Muscle layer of colon (tissue), 2 donors: Measurements from ENCODE around the gene RFXAP.

Experiments
- H3K27ac ChIP-seq: one replicate; pipeline ENCODE4 v1.7.0; 2013; ENCODE audit warnings: low read depth, mild to moderate bottlenecking, low read length, moderate library complexity
- H3K27me3 ChIP-seq, 2 donors: one replicate each; pipeline ENCODE4 v1.7.0; 2013; ENCODE audit warnings: low read length in 2 of 2, mild to moderate bottlenecking in 2 of 2; ENCODE audit not compliant: insufficient read depth in 2 of 2, control insufficient read depth in 1 of 2
- H3K36me3 ChIP-seq: one replicate; pipeline ENCODE4 v1.7.0; 2013; ENCODE audit warnings: mild to moderate bottlenecking, low read length; ENCODE audit not compliant: insufficient read depth
- H3K4me1 ChIP-seq: one replicate; pipeline ENCODE4 v1.7.0; 2013; ENCODE audit warnings: mild to moderate bottlenecking, low read length; ENCODE audit not compliant: insufficient read depth
- H3K4me3 ChIP-seq, 2 donors: one replicate each; pipeline ENCODE4 v1.7.0; 2013; ENCODE audit warnings: low read length in 2 of 2, low read depth in 1 of 2, mild to moderate bottlenecking in 1 of 2, moderate library complexity in 1 of 2
- H3K9ac ChIP-seq: one replicate; pipeline ENCODE4 v1.7.0; 2013; ENCODE audit warnings: low read length
- H3K9me3 ChIP-seq: one replicate; pipeline ENCODE4 v1.7.0; 2013; ENCODE audit warnings: mild to moderate bottlenecking, low read length
- donor health status: abdominal sarcoma.
- donor health status: Adenocarcinoma of cecum.

Gene RFXAP

DNA sequence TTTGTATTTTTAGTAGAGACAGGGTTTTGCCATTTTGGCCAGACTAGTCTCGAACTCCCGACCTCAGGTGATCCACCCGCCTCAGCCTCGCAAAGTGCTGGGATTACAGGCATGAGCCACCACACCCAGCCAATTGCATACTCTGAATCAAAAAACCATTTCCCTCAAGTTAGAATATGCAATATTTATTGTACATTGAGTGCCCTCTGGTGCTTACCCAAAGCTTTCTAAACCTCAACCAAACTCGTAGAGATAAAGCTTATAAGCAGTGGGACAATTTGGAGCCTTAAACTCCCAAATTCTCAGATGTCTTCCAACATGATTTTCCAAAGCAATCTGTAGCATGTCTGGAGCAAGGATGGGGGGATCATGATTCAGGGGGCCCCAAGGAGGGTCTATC lies 22.4 kb downstream of the RFXAP start:
- Histone ChIP-seq H3K4me3 (no peak overlapping the region), H3K27ac (no peak overlapping the region), H3K9me3 (no peaks in the 10 kb centered on the region), H3K9ac (no peak overlapping the region), H3K36me3 (no peaks in the 10 kb centered on the region), H3K27me3 (no peaks in the 10 kb centered on the region), H3K4me1 (no peaks in the 10 kb centered on the region)

DNA sequence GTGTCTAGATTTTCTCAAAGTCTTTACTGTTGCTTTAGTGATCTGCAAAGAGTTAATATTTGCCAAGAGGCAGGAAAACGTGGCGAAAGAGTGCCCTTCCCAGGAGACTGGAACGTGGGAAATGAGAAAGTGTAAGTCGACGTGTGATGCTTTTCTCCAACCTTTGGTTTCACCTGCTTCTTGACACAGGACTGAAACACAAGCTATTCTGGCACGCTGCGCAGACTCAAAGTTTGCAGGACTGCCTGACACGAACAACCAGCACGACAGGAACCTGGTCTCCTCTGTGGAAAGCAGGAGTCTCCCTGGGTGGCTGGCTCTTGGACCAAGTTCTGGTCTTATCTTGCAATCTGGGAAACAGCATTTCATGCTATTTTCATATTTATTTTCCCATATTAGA lies 28.6 kb downstream of the RFXAP start:
- H3K9ac ChIP-seq: no peak overlapping the region
- no peaks in the 10 kb centered on the region for H3K4me1 ChIP-seq
- no peaks in the 10 kb centered on the region for H3K27me3 ChIP-seq
- no peak overlapping the region for H3K27ac ChIP-seq
- H3K9me3 ChIP-seq: no peaks in the 10 kb centered on the region
- H3K36me3 ChIP-seq: no peaks in the 10 kb centered on the region
- no peak overlapping the region for H3K4me3 ChIP-seq

DNA sequence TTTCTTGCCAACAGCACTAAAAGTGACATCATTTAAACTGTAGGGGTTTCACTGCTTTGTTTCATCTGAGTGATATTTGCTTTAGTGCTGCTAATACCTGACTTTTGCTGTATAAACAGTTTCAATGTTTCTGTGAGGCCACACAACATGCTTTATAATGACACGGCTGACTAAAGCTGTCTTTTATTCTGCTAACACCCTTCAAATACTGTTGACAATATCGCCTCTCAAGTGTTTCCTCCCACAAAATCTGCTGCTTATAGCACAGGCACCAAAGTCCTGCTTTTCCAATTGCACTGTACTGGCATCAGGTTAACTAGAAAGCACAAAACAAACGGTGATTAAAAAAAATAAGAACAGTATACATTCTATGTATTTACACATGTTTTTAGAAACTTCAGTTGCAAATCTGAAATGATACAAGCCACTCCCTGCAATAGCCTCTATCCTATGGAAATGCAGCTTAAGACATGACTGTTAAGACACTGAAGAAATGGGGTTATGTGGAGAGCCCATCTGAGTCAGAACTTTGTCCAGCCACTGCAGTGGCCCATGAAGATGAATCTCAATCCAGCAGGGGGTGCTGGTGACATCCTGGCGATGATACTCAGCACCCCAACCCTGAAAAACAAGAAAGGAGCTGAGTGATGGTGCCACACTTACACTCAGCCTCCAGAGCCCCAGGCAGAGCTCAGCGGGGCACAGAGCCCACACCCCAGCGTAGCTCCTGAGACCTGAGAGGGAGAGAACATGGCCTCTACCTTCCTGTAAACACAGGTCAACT lies 29.4 kb downstream of the RFXAP start:
- Histone ChIP-seq H3K27me3 (no peaks in the 10 kb centered on the region), H3K4me1 (no peaks in the 10 kb centered on the region), H3K36me3 (no peaks in the 10 kb centered on the region), H3K4me3 (no peak overlapping the region), H3K27ac (no peak overlapping the region), H3K9ac (no peak overlapping the region), H3K9me3 (no peaks in the 10 kb centered on the region)

DNA sequence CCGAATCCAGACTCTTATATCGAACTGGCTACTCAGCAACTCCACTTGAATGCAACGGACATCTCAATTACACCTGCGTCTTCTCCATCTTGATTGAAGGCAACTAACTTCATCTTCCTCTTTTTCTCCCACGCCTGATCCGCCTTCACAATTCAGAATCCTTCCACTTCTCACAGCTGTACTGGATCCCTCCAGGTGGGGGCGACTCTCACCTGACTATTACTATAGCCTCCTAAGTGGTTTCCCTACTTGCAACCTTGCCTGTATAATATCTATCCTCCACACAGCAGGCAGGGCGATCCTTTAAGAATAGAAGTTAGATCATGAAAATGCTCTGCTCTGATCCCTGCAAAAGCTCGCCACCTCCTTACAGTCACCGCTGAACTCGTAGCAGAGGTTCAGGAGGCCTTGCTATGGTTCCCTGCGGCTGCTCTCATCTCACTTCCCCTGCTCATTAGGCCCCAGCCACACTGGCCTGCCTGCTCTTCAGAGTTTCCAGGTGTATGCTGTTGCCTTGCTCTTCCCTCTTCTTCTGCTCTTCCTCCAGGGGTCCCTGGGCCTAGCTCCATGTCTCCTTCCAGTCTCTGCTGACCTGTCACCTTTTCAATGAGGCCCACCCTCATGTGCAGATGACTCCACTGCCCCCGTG lies 31.9 kb downstream of the RFXAP start:
- no peak overlapping the region for H3K9ac ChIP-seq
- H3K4me3 ChIP-seq: no peak overlapping the region
- no peaks in the 10 kb centered on the region for H3K27me3 ChIP-seq
- H3K27ac ChIP-seq: no peak overlapping the region
- H3K36me3 ChIP-seq: no peaks in the 10 kb centered on the region
- no peaks in the 10 kb centered on the region for H3K9me3 ChIP-seq
- no peaks in the 10 kb centered on the region for H3K4me1 ChIP-seq

DNA sequence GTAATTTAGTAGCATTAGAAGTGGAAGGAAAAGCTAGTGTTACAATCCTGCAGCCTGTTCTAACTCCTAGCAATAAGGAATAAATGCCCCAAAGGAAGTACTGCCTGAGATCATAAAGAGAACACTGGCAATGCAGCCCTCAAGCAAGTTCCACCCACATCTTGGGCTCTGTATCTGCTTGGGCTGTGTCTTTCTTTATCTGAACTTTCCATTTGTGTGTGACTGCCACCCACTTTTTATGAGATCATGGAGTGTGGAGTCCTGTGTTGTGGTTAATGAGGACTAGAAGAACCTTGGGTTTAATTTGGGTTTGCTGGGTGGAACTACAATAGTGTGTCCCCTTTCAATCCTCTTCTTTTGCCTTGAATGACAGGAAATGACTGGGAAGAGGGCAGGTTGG lies 38.2 kb downstream of the RFXAP start:
- no peaks in the 10 kb centered on the region for H3K9me3 ChIP-seq
- H3K4me1 ChIP-seq: no peaks in the 10 kb centered on the region
- H3K27ac ChIP-seq: no peak overlapping the region
- H3K9ac ChIP-seq: no peak overlapping the region
- no peak overlapping the region for H3K4me3 ChIP-seq
- no peaks in the 10 kb centered on the region for H3K36me3 ChIP-seq
- H3K27me3 ChIP-seq: no peaks in the 10 kb centered on the region

DNA sequence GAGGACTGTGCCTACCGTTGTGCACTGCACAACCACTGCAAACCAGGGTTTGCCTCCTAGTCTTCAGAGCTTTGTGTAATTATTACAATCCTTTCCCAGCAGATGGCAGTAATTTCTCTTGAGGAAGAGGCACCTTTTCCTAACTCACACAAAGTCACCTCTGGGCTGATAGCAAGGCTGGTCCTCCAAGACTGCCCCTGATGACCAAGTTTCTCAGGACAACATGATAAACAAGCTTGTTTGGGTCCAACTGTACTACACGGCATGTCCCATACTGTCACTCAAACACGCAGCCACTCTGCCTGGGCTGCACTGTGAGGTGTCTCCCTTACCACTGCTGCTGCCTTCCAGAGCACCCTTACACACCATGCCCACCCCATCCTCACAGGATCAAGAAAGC lies 39.3 kb downstream of the RFXAP start:
- H3K27me3 ChIP-seq: no peaks in the 10 kb centered on the region

DNA sequence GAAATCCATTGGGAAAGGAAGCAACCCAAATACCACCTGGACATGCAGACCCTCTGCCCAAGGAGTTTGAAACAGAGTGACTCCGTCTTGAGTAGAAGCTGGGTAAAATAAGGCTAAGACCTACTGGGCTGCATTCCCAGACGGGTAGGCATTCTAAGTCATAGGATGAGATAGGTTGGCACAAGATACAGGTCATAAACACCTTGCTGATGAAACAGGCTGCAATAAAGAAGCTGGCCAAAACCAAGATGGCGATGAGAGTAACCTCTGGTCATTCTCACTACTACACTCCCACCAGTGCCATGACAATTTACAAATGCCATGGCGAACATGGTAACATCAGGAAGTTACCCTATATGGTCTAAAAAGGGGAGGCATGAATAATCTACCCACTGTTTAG lies 40.2 kb downstream of the RFXAP start:
- Histone ChIP-seq H3K4me1 (no peaks in the 10 kb centered on the region), H3K27ac (no peak overlapping the region), H3K4me3 (no peak overlapping the region), H3K9me3 (no peaks in the 10 kb centered on the region), H3K27me3 (no peaks in the 10 kb centered on the region), H3K9ac (no peak overlapping the region), H3K36me3 (peaks cover 4% of the 10 kb centered on the region)

More for the DNA sequence above, 39.3 kb downstream of the RFXAP start:
- Histone ChIP-seq H3K9ac (no peak overlapping the region), H3K4me3 (no peak overlapping the region), H3K27ac (no peak overlapping the region), H3K4me1 (no peaks in the 10 kb centered on the region), H3K36me3 (no peaks in the 10 kb centered on the region), H3K9me3 (no peaks in the 10 kb centered on the region)

DNA sequence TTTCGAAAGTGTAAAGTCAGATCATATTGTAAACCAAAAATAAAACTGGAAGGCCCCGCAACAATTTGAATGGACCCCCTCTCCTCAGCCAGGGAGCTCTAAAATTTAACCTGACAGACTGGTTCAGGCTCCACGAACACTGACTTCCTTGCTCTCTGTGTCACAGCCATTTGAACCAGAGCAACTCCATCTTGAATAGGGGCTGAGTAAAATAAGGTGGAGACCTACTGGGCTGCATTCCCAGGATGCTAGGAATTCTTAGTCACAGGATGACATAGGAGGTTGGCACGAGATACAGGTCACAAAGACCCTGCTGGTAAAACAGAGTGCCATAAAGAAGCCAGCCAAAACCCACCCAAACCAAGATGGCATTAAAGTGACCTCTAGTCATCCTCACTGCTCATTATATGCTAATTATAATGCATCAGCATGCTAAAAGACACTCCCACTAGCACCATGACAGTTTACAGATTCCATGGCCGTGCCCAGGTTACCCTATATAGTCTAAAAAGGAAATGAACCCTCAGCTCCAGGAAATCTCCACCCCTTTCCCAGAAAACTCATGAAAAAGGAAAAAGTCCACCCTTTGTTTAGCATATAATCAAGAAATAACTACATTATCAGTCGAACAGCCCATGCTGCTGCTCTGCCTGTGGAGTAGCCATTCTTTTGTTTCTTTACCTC lies 43.1 kb downstream of the RFXAP start:
- Histone ChIP-seq H3K4me1 (no peaks in the 10 kb centered on the region), H3K4me3 (no peak overlapping the region), H3K36me3 (peaks cover 19% of the 10 kb centered on the region), H3K27me3 (no peaks in the 10 kb centered on the region), H3K27ac (no peak overlapping the region), H3K9ac (no peak overlapping the region), H3K9me3 (no peaks in the 10 kb centered on the region)

DNA sequence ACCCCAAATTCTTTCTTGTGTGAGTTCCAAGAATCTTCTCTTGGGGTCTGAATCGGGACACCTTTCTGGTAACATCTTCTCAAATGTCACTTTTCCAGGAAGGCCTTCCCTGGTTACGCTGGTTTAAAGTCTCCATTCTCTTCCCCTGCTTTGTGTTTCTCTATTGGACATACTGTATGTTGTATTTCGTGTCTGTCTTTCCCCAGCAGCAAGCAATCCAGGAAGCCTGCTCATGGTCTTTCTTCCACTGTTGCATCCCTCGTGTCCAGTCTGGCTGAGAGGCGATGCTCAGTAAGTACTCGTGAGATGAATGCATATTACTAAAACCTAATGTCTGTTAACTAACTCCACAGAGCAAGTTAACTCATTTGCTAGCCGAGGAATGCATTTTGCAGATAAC lies 43.7 kb downstream of the RFXAP start:
- Histone ChIP-seq H3K36me3 (peaks cover 19% of the 10 kb centered on the region), H3K9ac (no peak overlapping the region), H3K4me1 (no peaks in the 10 kb centered on the region), H3K9me3 (no peaks in the 10 kb centered on the region), H3K27me3 (no peaks in the 10 kb centered on the region), H3K27ac (no peak overlapping the region), H3K4me3 (no peak overlapping the region)

DNA sequence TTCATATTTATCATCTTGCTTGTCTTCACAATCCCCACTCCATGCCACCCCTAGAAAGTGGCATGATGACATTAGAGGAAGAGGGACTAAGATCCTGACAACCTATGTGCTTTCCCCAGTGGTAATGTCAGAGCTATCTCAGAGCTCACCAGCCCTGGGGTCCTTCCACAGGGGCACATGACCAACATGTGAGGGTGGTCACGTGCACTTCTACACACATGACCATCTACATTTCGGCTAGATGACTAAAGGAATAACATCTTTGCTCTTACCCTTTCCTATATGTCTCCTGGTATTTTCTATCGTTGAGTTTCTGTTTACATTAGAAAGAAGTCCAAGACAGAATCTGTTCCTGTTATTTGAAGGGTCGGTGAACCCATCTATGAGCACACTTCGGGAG lies 46.2 kb downstream of the RFXAP start:
- H3K9ac ChIP-seq: no peak overlapping the region

DNA sequence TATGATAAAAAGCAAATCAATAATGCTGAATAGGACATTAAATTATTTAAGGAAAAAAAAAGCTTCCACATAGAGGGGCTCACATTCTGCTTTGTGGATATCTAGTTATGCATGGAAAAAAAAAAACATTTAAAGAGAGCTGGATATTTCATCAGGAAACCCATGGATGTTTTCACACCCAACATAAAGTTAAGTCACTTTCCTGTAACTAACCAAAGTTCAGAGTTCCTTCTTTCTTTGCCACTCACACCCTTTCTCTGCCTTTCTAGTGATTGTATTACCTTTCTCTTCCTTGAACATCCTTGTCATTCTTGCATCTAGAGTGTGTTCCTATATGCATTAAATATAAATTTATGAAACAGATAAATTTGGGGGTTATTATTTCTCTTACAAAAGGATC lies 47.2 kb downstream of the RFXAP start:
- Histone ChIP-seq H3K27me3 (no peaks in the 10 kb centered on the region), H3K9ac (no peak overlapping the region), H3K4me3 (no peak overlapping the region), H3K27ac (no peak overlapping the region), H3K36me3 (peaks cover 23% of the 10 kb centered on the region), H3K9me3 (no peaks in the 10 kb centered on the region), H3K4me1 (no peaks in the 10 kb centered on the region)

More for the DNA sequence above, 46.2 kb downstream of the RFXAP start:
- Histone ChIP-seq H3K4me3 (no peak overlapping the region), H3K9me3 (no peaks in the 10 kb centered on the region), H3K36me3 (peaks cover 21% of the 10 kb centered on the region), H3K4me1 (no peaks in the 10 kb centered on the region), H3K27ac (no peak overlapping the region), H3K27me3 (no peaks in the 10 kb centered on the region)
